CD14-positive monocyte (primary cell): Measurements from ENCODE around the gene SNX30. TPM values are rescaled to one million over a fixed set of nuclear protein-coding genes. Genes with fewer than 3 reads are reported as not detected.

Experiments used
- DNase-seq, 3 donors: peaks; one replicate each; pipeline ENCODE4 v3.0.0-alpha.2; 2011 to 2022
- H2AFZ ChIP-seq: 2 replicates; pipeline ENCODE4 v1.6.0; 2012; ENCODE audit warnings: mild to moderate bottlenecking, low read depth, low read length, inconsistent platforms; ENCODE audit not compliant: insufficient read depth, poor library complexity, severe bottlenecking
- H3K27ac ChIP-seq, 2 donors: 1 replicate in 1 of 2; 2 replicates in 1 of 2; pipeline ENCODE4 v1.5.1; 2012 to 2013; ENCODE audit warnings: low read length in 2 of 2, control low read depth in 1 of 2, inconsistent platforms in 1 of 2, low read depth in 1 of 2, mild to moderate bottlenecking in 1 of 2
- H3K27me3 ChIP-seq, 2 donors: one replicate each; pipeline versions ENCODE4 v1.6.0 to v1.6.1; 2011 to 2013; ENCODE audit warnings: low read length in 2 of 2; ENCODE audit not compliant: control insufficient read depth in 2 of 2, insufficient read depth in 2 of 2
- H3K36me3 ChIP-seq, 2 donors: replicated peaks in 1 of 2; 1 replicate in 1 of 2; 2 replicates in 1 of 2; pipeline versions ENCODE4 v1.5.1 to v1.6.1; 2012 to 2013; ENCODE audit warnings: low read length in 2 of 2, control low read depth in 1 of 2, inconsistent platforms in 1 of 2, mild to moderate bottlenecking in 1 of 2; ENCODE audit not compliant: insufficient read depth in 2 of 2, control insufficient read depth in 1 of 2
- H3K4me1 ChIP-seq, 2 donors: 1 replicate in 1 of 2; 2 replicates in 1 of 2; pipeline versions ENCODE4 v1.5.1 to v1.6.1; 2012 to 2013; ENCODE audit warnings: low read length in 2 of 2, control low read depth in 1 of 2, inconsistent platforms in 1 of 2, mild to moderate bottlenecking in 1 of 2, moderate library complexity in 1 of 2; ENCODE audit not compliant: insufficient read depth in 2 of 2, control insufficient read depth in 1 of 2
- H3K4me2 ChIP-seq: replicated peaks from 2 replicates; pipeline ENCODE3; 2012; ENCODE audit warnings: low read length, moderate library complexity, mild to moderate bottlenecking; ENCODE audit not compliant: poor library complexity, severe bottlenecking; ENCODE audit errors: extremely low read depth
- H3K4me3 ChIP-seq, 3 experiments: fragments of 200-600 bp in 1 of 3; sonication (generic) in 1 of 3; replicated peaks in 1 of 3; 1 replicate in 2 of 3; 2 replicates in 1 of 3; pipeline ENCODE4 v1.5.1; 2011 to 2013; ENCODE audit warnings: low read length in 3 of 3, mild to moderate bottlenecking in 3 of 3, control low read depth in 2 of 3, low read depth in 2 of 3, inconsistent platforms in 1 of 3, moderate library complexity in 1 of 3
- H3K79me2 ChIP-seq: 2 replicates; pipeline ENCODE4 v1.6.0; 2012; ENCODE audit warnings: mild to moderate bottlenecking, control low read depth, inconsistent platforms, low read length, moderate library complexity; ENCODE audit not compliant: insufficient read depth
- H3K9ac ChIP-seq: 2 replicates; pipeline ENCODE4 v1.6.0; 2017; ENCODE audit warnings: low read length, mild to moderate bottlenecking; ENCODE audit not compliant: insufficient read depth, poor library complexity, severe bottlenecking
- H3K9me3 ChIP-seq, 2 donors: replicated peaks in 1 of 2; 1 replicate in 1 of 2; 2 replicates in 1 of 2; pipeline versions ENCODE4 v1.5.1 to v1.6.1; 2012 to 2013; ENCODE audit warnings: low read length in 2 of 2, control low read depth in 1 of 2; ENCODE audit not compliant: control insufficient read depth in 1 of 2, insufficient read depth in 1 of 2
- H4K20me1 ChIP-seq: 2 replicates; pipeline ENCODE4 v1.6.0; 2012; ENCODE audit warnings: mild to moderate bottlenecking, low read length, control low read depth, moderate library complexity; ENCODE audit not compliant: insufficient read depth
- H3K27ac Mint-ChIP-seq, 7 donors: one replicate each; pipeline ENCODE4 v1.8.0; 2020; ENCODE audit warnings: mild to moderate bottlenecking in 7 of 7, mixed read lengths in 7 of 7, moderate library complexity in 6 of 7, inconsistent platforms in 2 of 7
- H3K27me3 Mint-ChIP-seq, 3 donors: one replicate each; pipeline ENCODE4 v1.8.0; 2021 to 2022; ENCODE audit warnings: low read depth in 3 of 3, mild to moderate bottlenecking in 3 of 3, mixed read lengths in 3 of 3, moderate library complexity in 3 of 3, inconsistent platforms in 1 of 3
- H3K36me3 Mint-ChIP-seq, 2 donors: one replicate each; pipeline ENCODE4 v1.8.0; 2020; ENCODE audit warnings: mixed read lengths in 2 of 2, inconsistent platforms in 1 of 2, mild to moderate bottlenecking in 1 of 2
- H3K4me1 Mint-ChIP-seq: one replicate; pipeline ENCODE4 v1.8.0; 2020; ENCODE audit warnings: mild to moderate bottlenecking, mixed read lengths
- H3K4me3 Mint-ChIP-seq, 2 donors: one replicate each; pipeline ENCODE4 v1.8.0; 2020; ENCODE audit warnings: mild to moderate bottlenecking in 2 of 2, mixed read lengths in 2 of 2, moderate library complexity in 1 of 2
- H3K9me3 Mint-ChIP-seq, 7 donors: one replicate each; pipeline ENCODE4 v1.8.0; 2020 to 2022; ENCODE audit warnings: mixed read lengths in 7 of 7, mild to moderate bottlenecking in 6 of 7, moderate library complexity in 6 of 7, inconsistent platforms in 2 of 7
- CTCF ChIP-seq: fragments of 200-600 bp; IDR thresholded peaks from one replicate; pipeline ENCODE4 v1.8.0; 2022; ENCODE audit warnings: antibody characterized with exemption, mild to moderate bottlenecking
- WGBS: methylation state at CpG from one replicate; pipeline ENCODE4 v1.1.5; 2013; ENCODE audit warnings: missing lambda C conversion rate; ENCODE audit not compliant: insufficient coverage; 5-methylcytosine and 5-hydroxymethylcytosine counted together
- intact Hi-C, 2 donors: fragments of 100-400 bp; cut with micrococcal nuclease; formaldehyde crosslinking; loops; one replicate each; pipeline versions ENCODE4 v1.15.0 to v1.15.1; 2023
- polyA plus RNA-seq, 3 donors: library from polyadenylated mRNA; depleted of rRNA in 1 of 3; unstranded in 2 of 3; stranded (reverse) in 1 of 3; fragments of 300-500 nt in 2 of 3; fragments of >200 nt in 1 of 3; fragmentation: Illumina TruSeq in 2 of 3; gene quantifications; 1 replicate in 2 of 3; 2 replicates in 1 of 3; pipeline ENCODE4 v1.2.3, GENCODE V29; 2012 to 2021

SNX30 gene
- polyA plus RNA-seq, 3 donors, result 10.3 to 31.3 (median 10.4) TPM

- Histone ChIP-seq H3K27ac (peak overlapping the region; percentile 53 to 78), H3K9me3 (no peaks in the 10 kb centered on the region), H3K4me3 (peak overlapping the region in 1 of 3 experiments; percentile 50), H3K27me3 (no peaks in the 10 kb centered on the region), H3K36me3 (peaks cover 23 to 47% of the 10 kb centered on the region in 2 donors), H3K4me1 (peaks cover 77% of the 10 kb centered on the region in 2 donors), H3K4me2 (peak overlapping the region; percentile 44), H3K9ac (no peak overlapping the region), H3K79me2 (peaks cover 41% of the 10 kb centered on the region), H2AFZ (no peak overlapping the region), H4K20me1 (no peaks in the 10 kb centered on the region)
- Mint-ChIP-seq H3K36me3 (peaks cover 42 to 68% of the 10 kb centered on the region in 2 donors), H3K9me3 (no peaks in the 10 kb centered on the region), H3K27me3 (peaks cover 0 to 5% (median 2%) of the 10 kb centered on the region in 3 donors), H3K27ac (peak overlapping the region; percentile 92 to 98 (median 95)), H3K4me3 (peak overlapping the region; percentile 51 to 68), H3K4me1 (peaks cover 75% of the 10 kb centered on the region)
- TF ChIP-seq CTCF, result no peak
- intact Hi-C loops, result no loop called here
- WGBS, result 38% methylated on average over 2 of the region's 3 CpGs
- DNase-seq, result peak; percentile 70 to 90 (median 70)
Measured at GRCh38 chr9:112867275-112867991, 116.9 kb downstream of the SNX30 start.

GRCh38 chr9:112868461-112868860 lies 117.9 kb downstream of the SNX30 start:
- no peaks in the 10 kb centered on the region for H3K9me3 Mint-ChIP-seq
- H3K4me3 Mint-ChIP-seq, result no peak overlapping the region
- intact Hi-C loops, result no loop called here
- Histone ChIP-seq H3K4me2 (no peak overlapping the region), H3K27me3 (no peaks in the 10 kb centered on the region), H4K20me1 (no peaks in the 10 kb centered on the region), H3K9ac (no peak overlapping the region), H2AFZ (no peak overlapping the region), H3K27ac (peak overlapping the region; percentile 53 to 78), H3K36me3 (peaks cover 23 to 52% of the 10 kb centered on the region in 2 donors), H3K4me1 (peaks cover 70% of the 10 kb centered on the region in 2 donors), H3K9me3 (no peaks in the 10 kb centered on the region), H3K4me3 (no peak overlapping the region), H3K79me2 (peaks cover 38% of the 10 kb centered on the region)
- 100% methylated on average over 7 of the region's 10 CpGs for WGBS
- TF ChIP-seq CTCF, result no peak
- peak overlapping the region in 3 of 7 donors; percentile 92 to 93 (median 93) for H3K27ac Mint-ChIP-seq
- peaks cover 48 to 72% of the 10 kb centered on the region in 2 donors for H3K36me3 Mint-ChIP-seq
- H3K4me1 Mint-ChIP-seq, result peaks cover 70% of the 10 kb centered on the region
- DNase-seq, result no peak
- peaks cover 0 to 2% (median 0%) of the 10 kb centered on the region in 3 donors for H3K27me3 Mint-ChIP-seq
